ENCODE measurements around the gene STXBP1.

DNA sequence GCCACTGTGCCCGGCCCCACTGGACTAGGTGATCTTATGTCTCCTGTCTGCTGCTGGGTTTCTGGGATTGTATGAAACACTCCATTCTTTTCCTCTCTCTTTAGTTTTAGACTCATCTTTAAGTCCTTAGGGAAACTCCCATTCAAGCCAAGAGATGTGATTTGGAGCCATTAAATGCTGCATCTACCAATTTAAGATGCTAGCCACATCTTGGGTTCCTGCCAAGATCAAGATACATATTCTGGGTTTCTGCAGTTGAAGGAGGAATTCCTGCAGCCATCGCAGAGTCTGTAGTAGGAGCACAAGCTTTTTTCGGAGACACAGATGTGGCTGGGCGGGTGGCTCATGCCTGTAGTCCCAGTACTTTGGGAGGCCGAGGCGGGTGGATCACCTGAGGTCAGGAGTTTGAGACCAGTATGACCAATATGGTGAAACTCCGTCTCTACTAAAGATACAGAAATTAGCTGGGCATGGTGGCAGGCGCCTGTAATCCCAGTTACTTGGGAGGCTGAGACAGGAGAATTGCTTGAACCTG lies 23.2 kb downstream of the STXBP1 start:
- TF ChIP-seq XRCC5 (IDR thresholded peaks at IDR 0.05; ENCODE audit: low read depth, low read length) (no peak), KLF1 (tag; IDR thresholded peaks at IDR 0.05) (no peak), TAF7 (tag; IDR thresholded peaks at IDR 0.05) (no peak), LEF1 (IDR thresholded peaks at IDR 0.05) (no peak), HDGF (IDR thresholded peaks at IDR 0.05) (no peak), MTA1 (IDR thresholded peaks at IDR 0.05; ENCODE audit: borderline replicate concordance) (no peak)
- TF ChIP-seq, protein P1, sequence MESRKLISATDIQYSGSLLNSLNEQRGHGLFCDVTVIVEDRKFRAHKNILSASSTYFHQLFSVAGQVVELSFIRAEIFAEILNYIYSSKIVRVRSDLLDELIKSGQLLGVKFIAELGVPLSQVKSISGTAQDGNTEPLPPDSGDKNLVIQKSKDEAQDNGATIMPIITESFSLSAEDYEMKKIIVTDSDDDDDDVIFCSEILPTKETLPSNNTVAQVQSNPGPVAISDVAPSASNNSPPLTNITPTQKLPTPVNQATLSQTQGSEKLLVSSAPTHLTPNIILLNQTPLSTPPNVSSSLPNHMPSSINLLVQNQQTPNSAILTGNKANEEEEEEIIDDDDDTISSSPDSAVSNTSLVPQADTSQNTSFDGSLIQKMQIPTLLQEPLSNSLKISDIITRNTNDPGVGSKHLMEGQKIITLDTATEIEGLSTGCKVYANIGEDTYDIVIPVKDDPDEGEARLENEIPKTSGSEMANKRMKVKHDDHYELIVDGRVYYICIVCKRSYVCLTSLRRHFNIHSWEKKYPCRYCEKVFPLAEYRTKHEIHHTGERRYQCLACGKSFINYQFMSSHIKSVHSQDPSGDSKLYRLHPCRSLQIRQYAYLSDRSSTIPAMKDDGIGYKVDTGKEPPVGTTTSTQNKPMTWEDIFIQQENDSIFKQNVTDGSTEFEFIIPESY (CRISPR knock-in tag; IDR thresholded peaks at IDR 0.05), result no peak
- TF ChIP-seq, protein P2, sequence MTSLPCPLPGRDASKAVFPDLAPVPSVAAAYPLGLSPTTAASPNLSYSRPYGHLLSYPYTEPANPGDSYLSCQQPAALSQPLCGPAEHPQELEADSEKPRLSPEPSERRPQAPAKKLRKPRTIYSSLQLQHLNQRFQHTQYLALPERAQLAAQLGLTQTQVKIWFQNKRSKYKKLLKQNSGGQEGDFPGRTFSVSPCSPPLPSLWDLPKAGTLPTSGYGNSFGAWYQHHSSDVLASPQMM (CRISPR knock-in tag; IDR thresholded peaks at IDR 0.05), result no peak
- TF ChIP-seq, protein P3, sequence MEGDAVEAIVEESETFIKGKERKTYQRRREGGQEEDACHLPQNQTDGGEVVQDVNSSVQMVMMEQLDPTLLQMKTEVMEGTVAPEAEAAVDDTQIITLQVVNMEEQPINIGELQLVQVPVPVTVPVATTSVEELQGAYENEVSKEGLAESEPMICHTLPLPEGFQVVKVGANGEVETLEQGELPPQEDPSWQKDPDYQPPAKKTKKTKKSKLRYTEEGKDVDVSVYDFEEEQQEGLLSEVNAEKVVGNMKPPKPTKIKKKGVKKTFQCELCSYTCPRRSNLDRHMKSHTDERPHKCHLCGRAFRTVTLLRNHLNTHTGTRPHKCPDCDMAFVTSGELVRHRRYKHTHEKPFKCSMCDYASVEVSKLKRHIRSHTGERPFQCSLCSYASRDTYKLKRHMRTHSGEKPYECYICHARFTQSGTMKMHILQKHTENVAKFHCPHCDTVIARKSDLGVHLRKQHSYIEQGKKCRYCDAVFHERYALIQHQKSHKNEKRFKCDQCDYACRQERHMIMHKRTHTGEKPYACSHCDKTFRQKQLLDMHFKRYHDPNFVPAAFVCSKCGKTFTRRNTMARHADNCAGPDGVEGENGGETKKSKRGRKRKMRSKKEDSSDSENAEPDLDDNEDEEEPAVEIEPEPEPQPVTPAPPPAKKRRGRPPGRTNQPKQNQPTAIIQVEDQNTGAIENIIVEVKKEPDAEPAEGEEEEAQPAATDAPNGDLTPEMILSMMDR (IDR thresholded peaks at IDR 0.05 in 2 of 3, conservative IDR thresholded peaks at IDR 0.05 in 1 of 3; ENCODE audit: insufficient read depth in 2 of 3, low read depth in 1 of 3, low read length in 3 of 3), result no peak

Data from K562 (cell line).